Spleen (tissue), 7 donors: ENCODE measurements around the gene C22orf31.

Source experiments
- CTCF ChIP-seq, 11 experiments: fragments of 200-600 bp in 7 of 11; fragments of 450-650 bp in 4 of 11; sonication (generic) in 4 of 11; IDR thresholded peaks in 8 of 11; conservative IDR thresholded peaks in 3 of 11; 1 replicate in 7 of 11; 2 replicates in 4 of 11; pipeline versions ENCODE4 v1.4.0 to v1.8.0; 2016 to 2021; ENCODE audit warnings: antibody characterized with exemption in 11 of 11, inconsistent platforms in 4 of 11, mild to moderate bottlenecking in 1 of 11
- POLR2A ChIP-seq, 3 donors: fragments of 450-650 bp; IDR thresholded peaks; one replicate each; pipeline ENCODE4 v1.5.1; 2017; ENCODE audit warnings: antibody characterized with exemption in 3 of 3, mild to moderate bottlenecking in 1 of 3
- POLR2AphosphoS5 ChIP-seq, 3 donors: sonication (generic); formaldehyde crosslinking; IDR thresholded peaks; one replicate each; pipeline ENCODE4 v1.5.1; 2017; ENCODE audit warnings: antibody characterized with exemption in 3 of 3
- donor health status: DM: no; HTN: no; CAD: no; lungs with moderate emphysema.
- donor health status: DM: no; HTN: no; CAD: no.
- donor health status: DM: no; HTN: no; CAD: no.

DNA sequence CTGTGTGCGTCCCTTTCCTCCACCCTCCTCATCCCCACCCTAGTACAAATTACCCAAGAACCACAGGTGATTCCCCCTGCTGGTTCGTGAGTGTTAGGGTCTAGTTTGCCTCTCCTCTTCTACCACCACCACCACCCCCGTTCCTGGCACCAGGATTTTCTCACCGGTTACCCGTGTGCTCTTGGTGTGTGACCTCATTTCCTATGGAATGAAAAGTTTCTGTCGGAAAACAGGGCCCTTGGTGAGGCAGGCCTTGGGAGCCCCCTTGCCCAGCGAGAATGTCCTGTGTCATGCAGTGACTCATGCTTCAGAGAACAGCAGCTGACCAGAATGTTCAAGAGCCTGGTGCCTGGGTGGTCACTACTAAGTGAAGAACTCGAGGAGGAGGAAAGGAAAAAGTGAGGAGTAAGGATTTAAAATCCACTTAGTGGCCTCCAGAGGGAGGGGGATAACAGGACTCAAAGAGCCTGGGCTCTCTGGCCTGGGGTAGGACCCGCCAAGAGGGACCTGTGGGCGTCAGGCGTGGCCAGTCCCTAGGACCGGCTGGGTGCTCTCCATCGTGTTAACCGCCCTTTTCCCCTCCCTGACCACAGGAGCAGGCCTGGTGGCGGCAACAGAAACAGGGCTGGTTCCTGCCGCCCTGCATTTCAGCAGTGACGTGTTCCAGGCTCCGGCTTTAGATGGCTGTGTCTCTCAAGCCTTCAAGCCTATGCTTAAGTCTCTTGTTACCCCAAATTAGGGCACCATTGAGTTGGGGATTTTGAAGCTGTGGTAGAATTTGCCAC lies 30.2 kb downstream of the C22orf31 start:
- TF ChIP-seq CTCF (IDR thresholded peaks at IDR 0.05 in 8 of 11, conservative IDR thresholded peaks at IDR 0.05 in 3 of 11): no peak
- peak; percentile 24 to 57 (median 42) for TF ChIP-seq POLR2AphosphoS5 (IDR thresholded peaks at IDR 0.05)
- no peak for TF ChIP-seq POLR2A (IDR thresholded peaks at IDR 0.05)
